ENCODE measurements around the gene ARPC2.

GRCh38 chr2:218290316-218291261 is 73.6 kb downstream of the ARPC2 start:
- TF ChIP-seq EZH2 (IDR thresholded peaks at IDR 0.05; ENCODE audit: low read length, unreplicated experiment): no peak
- TF ChIP-seq CTCF (conservative IDR thresholded peaks at IDR 0.05; ENCODE audit: low read depth, low read length): no peak
